Breast epithelium (tissue), 3 donors: ENCODE results near the gene KCNE1.

Source experiments
- CTCF ChIP-seq, 3 donors: fragments of 450-650 bp; IDR thresholded peaks; one replicate each; pipeline ENCODE4 v1.5.1; 2016 to 2017; ENCODE audit warnings: antibody characterized with exemption in 3 of 3, mild to moderate bottlenecking in 3 of 3, moderate library complexity in 3 of 3
- POLR2A ChIP-seq: fragments of 450-650 bp; IDR thresholded peaks from one replicate; pipeline ENCODE4 v1.6.1; 2016; ENCODE audit warnings: antibody characterized with exemption, mild to moderate bottlenecking, moderate library complexity

GRCh38 chr21:34540206-34540605 is 28.2 kb upstream of the KCNE1 start:
- TF ChIP-seq POLR2A (no peak), CTCF (IDR thresholded peaks at IDR 0.05) (no peak)
